ENCODE results near the gene SLC39A11. TPM values are rescaled to one million over a fixed set of nuclear protein-coding genes. Genes with fewer than 3 reads are reported as not detected.

The SLC39A11 gene
- total RNA-seq, 1 experiment from 2014 or later: 56.1 TPM

GRCh38 chr17:73030501-73030921 lies 62.0 kb downstream of the SLC39A11 start:
- no peaks in the 10 kb centered on the region for H3K9me3 ChIP-seq (ENCODE audit: control insufficient read depth, insufficient read depth, low read depth, low read length)
- TF ChIP-seq SIN3A (IDR thresholded peaks at IDR 0.05; ENCODE audit: borderline replicate concordance, insufficient read depth, low read depth, low read length): no peak
- no peak for TF ChIP-seq REST (IDR thresholded peaks at IDR 0.05; ENCODE audit: insufficient read depth in 1 of 2, low read depth in 2 of 2, low read length in 1 of 2)
- TF ChIP-seq CTCF (IDR thresholded peaks at IDR 0.05): no peak
- no peak for TF ChIP-seq TCF7L2 (IDR thresholded peaks at IDR 0.05; ENCODE audit: low read depth, low read length)
- TF ChIP-seq POLR2AphosphoS5 (IDR thresholded peaks at IDR 0.05; ENCODE audit: low read depth, low read length): no peak
- no peak for ATAC-seq
- no peaks in the 10 kb centered on the region for H3K36me3 ChIP-seq (ENCODE audit: control insufficient read depth, insufficient read depth, low read length)
- no TSS peak for BruUV-seq (replicated peaks)
- H3K4me3 ChIP-seq (ENCODE audit: low read depth in 2 of 2, low read length in 2 of 2): no peak overlapping the region
- DNase-seq (ENCODE audit: low read depth, low spot score): no peak
- in situ Hi-C loops (cut with HindIII; ENCODE audit: low pct_unique_long_range_greater_than_20kb, low sequenced_read_pairs): no loop called here
- no peak overlapping the region for H3K27ac ChIP-seq (ENCODE audit: low read length)
- ChIA-PET CTCF (no interaction called here), POLR2A (no interaction called here)
- intact Hi-C loops (cut with micrococcal nuclease; ENCODE audit: unreplicated experiment): no loop called here
- H3K4me1 ChIP-seq (ENCODE audit: control insufficient read depth, insufficient read depth, low read length): no peaks in the 10 kb centered on the region
- no peaks in the 10 kb centered on the region for H3K27me3 ChIP-seq (ENCODE audit: control insufficient read depth, insufficient read depth, low read length)

- CTCF ChIA-PET: no interaction called here
Measured at GRCh38 chr17:73029991-73030390, 62.5 kb downstream of the SLC39A11 start.

GRCh38 chr17:73029021-73029420 lies 63.5 kb downstream of the SLC39A11 start:
- Histone ChIP-seq H3K9me3 (ENCODE audit: control insufficient read depth, insufficient read depth, low read depth, low read length) (no peaks in the 10 kb centered on the region), H3K4me3 (ENCODE audit: low read depth in 2 of 2, low read length in 2 of 2) (no peak overlapping the region), H3K4me1 (ENCODE audit: control insufficient read depth, insufficient read depth, low read length) (no peaks in the 10 kb centered on the region), H3K27me3 (ENCODE audit: control insufficient read depth, insufficient read depth, low read length) (no peaks in the 10 kb centered on the region), H3K27ac (ENCODE audit: low read length) (no peak overlapping the region), H3K36me3 (ENCODE audit: control insufficient read depth, insufficient read depth, low read length) (no peaks in the 10 kb centered on the region)
- ChIA-PET POLR2A (no interaction called here), CTCF (no interaction called here)
- ATAC-seq: no peak
- TF ChIP-seq REST (IDR thresholded peaks at IDR 0.05; ENCODE audit: insufficient read depth in 1 of 2, low read depth in 2 of 2, low read length in 1 of 2) (no peak), POLR2AphosphoS5 (IDR thresholded peaks at IDR 0.05; ENCODE audit: low read depth, low read length) (no peak), TCF7L2 (IDR thresholded peaks at IDR 0.05; ENCODE audit: low read depth, low read length) (no peak), SIN3A (IDR thresholded peaks at IDR 0.05; ENCODE audit: borderline replicate concordance, insufficient read depth, low read depth, low read length) (no peak), CTCF (IDR thresholded peaks at IDR 0.05) (no peak)
- in situ Hi-C loops (cut with HindIII; ENCODE audit: low pct_unique_long_range_greater_than_20kb, low sequenced_read_pairs) (no loop called here), intact Hi-C loops (cut with micrococcal nuclease; ENCODE audit: unreplicated experiment) (no loop called here)
- no peak for DNase-seq (ENCODE audit: low read depth, low spot score)
- BruUV-seq (replicated peaks): no TSS peak

More at GRCh38 chr17:73029991-73030390, 62.5 kb downstream of the SLC39A11 start:
- Histone ChIP-seq H3K27me3 (ENCODE audit: control insufficient read depth, insufficient read depth, low read length) (no peaks in the 10 kb centered on the region), H3K27ac (ENCODE audit: low read length) (no peak overlapping the region), H3K9me3 (ENCODE audit: control insufficient read depth, insufficient read depth, low read depth, low read length) (no peaks in the 10 kb centered on the region), H3K36me3 (ENCODE audit: control insufficient read depth, insufficient read depth, low read length) (no peaks in the 10 kb centered on the region), H3K4me3 (ENCODE audit: low read depth in 2 of 2, low read length in 2 of 2) (no peak overlapping the region), H3K4me1 (ENCODE audit: control insufficient read depth, insufficient read depth, low read length) (no peaks in the 10 kb centered on the region)
- in situ Hi-C loops (cut with HindIII; ENCODE audit: low pct_unique_long_range_greater_than_20kb, low sequenced_read_pairs) (no loop called here), intact Hi-C loops (cut with micrococcal nuclease; ENCODE audit: unreplicated experiment) (no loop called here)
- BruUV-seq (replicated peaks): no TSS peak
- POLR2A ChIA-PET: no interaction called here
- ATAC-seq: no peak
- no peak for DNase-seq (ENCODE audit: low read depth, low spot score)
- TF ChIP-seq TCF7L2 (IDR thresholded peaks at IDR 0.05; ENCODE audit: low read depth, low read length): no peak

Data from Panc1 (cell line).